Endothelial cell of umbilical vein (primary cell): ENCODE results near the gene CNTNAP4. TPM values are rescaled to one million over a fixed set of nuclear protein-coding genes. Genes with fewer than 3 reads are reported as not detected.

ENCODE experiments used
- BruUV-seq: library from RNA; stranded (reverse); fragments of 400-500 nt; replicated peaks from 2 replicates; lab custom pipeline; 2021; lab: Mats Ljungman, UMichigan
- CTCF ChIA-PET: fragments of 300-600, 350-600 bp; sonication (Branson Sonifier 250); formaldehyde crosslinking; loops from one replicate; lab custom pipeline; 2021; ENCODE audit warnings: antibody characterized with exemption, inconsistent platforms; lab: Charles Lee
- POLR2A ChIA-PET: fragments of 300-600, 350-600 bp; sonication (Branson Sonifier 250); formaldehyde crosslinking; loops from one replicate; lab custom pipeline; 2021; ENCODE audit warnings: antibody characterized with exemption, inconsistent platforms; lab: Charles Lee
- DNase-seq: peaks from one replicate; pipeline ENCODE4 v3.0.0-alpha.2; 2011; ENCODE audit warnings: low read depth, low spot score
- FAIRE-seq: peaks from 2 replicates; lab custom pipeline; 2011; peaks lifted over from hg19 to GRCh38; lab: Jason Lieb, UNC
- H2AFZ ChIP-seq: 2 replicates; pipeline ENCODE4 v1.6.0; 2012; ENCODE audit warnings: low read depth, low read length, control low read depth, inconsistent platforms
- H3K27ac ChIP-seq: 2 replicates; pipeline ENCODE4 v1.5.1; 2011; ENCODE audit warnings: low read depth, mild to moderate bottlenecking, control low read depth, low read length, moderate library complexity; ENCODE audit not compliant: insufficient read depth
- H3K27me3 ChIP-seq, 2 experiments: 2 replicates each; pipeline versions ENCODE4 v1.6.0 to v1.6.1; 2011; ENCODE audit warnings: low read length in 2 of 2, mixed read lengths in 1 of 2; ENCODE audit not compliant: control insufficient read depth in 2 of 2, insufficient read depth in 2 of 2
- H3K36me3 ChIP-seq, 2 experiments: 2 replicates in 1 of 2; 3 replicates in 1 of 2; pipeline ENCODE4 v1.5.1; 2011; ENCODE audit warnings: low read length in 2 of 2, mild to moderate bottlenecking in 1 of 2, moderate library complexity in 1 of 2; ENCODE audit not compliant: control insufficient read depth in 2 of 2, insufficient read depth in 2 of 2; ENCODE audit errors: extremely low read depth in 1 of 2
- H3K4me1 ChIP-seq: 3 replicates; pipeline ENCODE4 v1.5.1; 2011; ENCODE audit warnings: mild to moderate bottlenecking, low read length; ENCODE audit not compliant: control insufficient read depth, insufficient read depth; ENCODE audit errors: extremely low read depth
- H3K4me2 ChIP-seq: 2 replicates; pipeline ENCODE4 v1.6.1; 2011; ENCODE audit warnings: low read length, control low read depth, mixed read lengths; ENCODE audit not compliant: insufficient read depth
- H3K4me3 ChIP-seq, 3 experiments: fragments of 200-600 bp in 1 of 3; sonication (generic), shearing (Covaris generic) in 1 of 3; replicated peaks in 1 of 3; 2 replicates each; pipeline ENCODE4 v1.5.1; 2011 to 2016; ENCODE audit warnings: control low read depth in 3 of 3, low read length in 3 of 3, mild to moderate bottlenecking in 2 of 3, inconsistent platforms in 1 of 3, low read depth in 1 of 3, moderate library complexity in 1 of 3; ENCODE audit not compliant: insufficient read depth in 1 of 3
- H3K79me2 ChIP-seq: 2 replicates; pipeline ENCODE4 v1.6.0; 2012; ENCODE audit warnings: low read length, inconsistent platforms; ENCODE audit not compliant: control insufficient read depth, insufficient read depth
- H3K9ac ChIP-seq: replicated peaks from 2 replicates; pipeline ENCODE3; 2011; ENCODE audit warnings: low read length, control low read depth; ENCODE audit not compliant: insufficient read depth; ENCODE audit errors: extremely low read depth
- H3K9me1 ChIP-seq: replicated peaks from 3 replicates; pipeline ENCODE4 v1.6.0; 2011; ENCODE audit warnings: mild to moderate bottlenecking, low read length; ENCODE audit not compliant: control insufficient read depth, insufficient read depth; ENCODE audit errors: extremely low read depth
- H3K9me3 ChIP-seq: replicated peaks from 2 replicates; pipeline ENCODE4 v1.5.1; 2012; ENCODE audit warnings: low read length, inconsistent platforms; ENCODE audit not compliant: control insufficient read depth, insufficient read depth
- H4K20me1 ChIP-seq: replicated peaks from 2 replicates; pipeline ENCODE3; 2011; ENCODE audit warnings: mild to moderate bottlenecking, low read length; ENCODE audit not compliant: control insufficient read depth, insufficient read depth; ENCODE audit errors: extremely low read depth
- EZH2 ChIP-seq: IDR thresholded peaks from 2 replicates; pipeline ENCODE4 v1.6.1; 2012; ENCODE audit warnings: borderline replicate concordance, low read depth, mild to moderate bottlenecking, moderate library complexity, low read length, inconsistent platforms; ENCODE audit not compliant: severe bottlenecking
- FOS ChIP-seq: IDR thresholded peaks from 2 replicates; pipeline ENCODE4 v1.6.1; 2011; ENCODE audit warnings: mild to moderate bottlenecking, low read length, moderate library complexity, borderline replicate concordance; ENCODE audit not compliant: insufficient read depth
- GATA2 ChIP-seq: IDR thresholded peaks from 2 replicates; pipeline ENCODE4 v1.7.0; 2011; ENCODE audit warnings: low read depth, mild to moderate bottlenecking, moderate library complexity, mixed read lengths, low read length; ENCODE audit not compliant: insufficient read length, insufficient read depth
- JUN ChIP-seq: IDR thresholded peaks from 2 replicates; pipeline ENCODE4 v1.6.1; 2011; ENCODE audit warnings: borderline replicate concordance, low read depth; ENCODE audit not compliant: insufficient read length, insufficient read depth
- MYC ChIP-seq: IDR thresholded peaks from one replicate; pipeline ENCODE4 v1.6.1; 2011; ENCODE audit warnings: mild to moderate bottlenecking, low read depth, low read length
- POLR2A ChIP-seq: IDR thresholded peaks from 2 replicates; pipeline ENCODE4 v1.6.1; 2012; ENCODE audit warnings: low read depth, mild to moderate bottlenecking, control low read depth, low read length
- POLR2AphosphoS5 ChIP-seq: IDR thresholded peaks from 2 replicates; pipeline ENCODE4 v1.6.1; 2012; ENCODE audit warnings: low read depth, mild to moderate bottlenecking, control low read depth, low read length, moderate library complexity; ENCODE audit not compliant: insufficient read depth
- dilution Hi-C: fragments of 300-500 bp; cut with MboI; formaldehyde crosslinking; loops from one replicate; pipeline ENCODE4 v1.15.0; 2019; ENCODE audit warnings: low sequenced_read_pairs; ENCODE audit not compliant: extremely low pct_ligation_motif_present
- intact Hi-C: fragments of 100-400 bp; cut with micrococcal nuclease; formaldehyde crosslinking; loops from one replicate; pipeline ENCODE4 v1.10.0; 2022
- polyA plus RNA-seq, 4 experiments: library from polyadenylated mRNA; depleted of rRNA in 3 of 4; stranded (reverse) in 3 of 4; unstranded in 1 of 4; fragments of >200 nt; gene quantifications; 2 replicates each; pipeline versions ENCODE4 v1.2.1 to v1.2.3, GENCODE V29; 2011 to 2012; ENCODE audit warnings: missing spikeins in 1 of 4
- total RNA-seq: library from RNA; stranded (reverse); gene quantifications from 2 replicates; pipeline ENCODE4 v1.2.3, GENCODE V29; 2021
- TF ChIP-seq, protein P1 (sequence below), 2 donors: IDR thresholded peaks; 1 replicate in 1 of 2; 2 replicates in 1 of 2; pipeline ENCODE4 v1.5.1; 2011; ENCODE audit warnings: low read length in 2 of 2, mild to moderate bottlenecking in 2 of 2, moderate library complexity in 2 of 2, control low read depth in 1 of 2, inconsistent platforms in 1 of 2, low read depth in 1 of 2; ENCODE audit not compliant: insufficient read depth in 1 of 2; ENCODE audit errors: extremely low read depth in 1 of 2
- TF ChIP-seq, protein P2 (sequence below): IDR thresholded peaks from 2 replicates; pipeline ENCODE4 v1.6.1; 2011; ENCODE audit not compliant: insufficient read depth, insufficient read length

Gene CNTNAP4
- total and polyA plus RNA-seq, 2 donors (not counting 3 experiments of a cell fraction or from before 2014, with no cell fraction given): not detected

DNA sequence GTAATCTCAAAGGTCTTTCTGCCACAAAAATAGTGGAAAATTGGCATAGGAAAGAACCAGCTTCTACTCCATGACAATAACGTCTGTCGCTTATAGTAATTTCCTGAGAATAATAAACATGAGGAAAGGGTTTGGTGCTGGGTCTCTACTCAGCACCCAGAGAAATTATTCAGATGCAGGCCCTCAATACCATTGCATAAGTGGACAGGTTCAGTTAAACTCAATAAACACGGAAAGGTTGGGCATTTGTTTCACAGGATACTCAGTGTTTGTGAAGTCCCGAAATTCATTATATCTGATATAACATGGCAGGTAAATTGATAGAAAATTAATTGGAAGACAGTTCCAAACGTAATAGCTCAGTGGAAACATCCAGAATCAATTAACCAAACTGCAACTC is 254.0 kb downstream of the CNTNAP4 start:
- Histone ChIP-seq H2AFZ (no peak overlapping the region), H3K36me3 (no peaks in the 10 kb centered on the region), H3K27ac (no peak overlapping the region), H3K79me2 (no peaks in the 10 kb centered on the region), H3K27me3 (no peaks in the 10 kb centered on the region), H3K9me3 (no peaks in the 10 kb centered on the region), H3K4me2 (no peak overlapping the region), H3K4me3 (no peak overlapping the region), H3K9ac (no peak overlapping the region), H3K4me1 (no peaks in the 10 kb centered on the region), H4K20me1 (no peaks in the 10 kb centered on the region), H3K9me1 (no peaks in the 10 kb centered on the region)
- ChIA-PET POLR2A (no interaction called here), CTCF (no interaction called here)
- intact Hi-C loops (no loop called here), dilution Hi-C loops (no loop called here)
- TF ChIP-seq MYC (no peak), FOS (no peak), GATA2 (no peak), EZH2 (no peak), POLR2AphosphoS5 (no peak), POLR2A (no peak), JUN (no peak)
- TF ChIP-seq, protein P1, sequence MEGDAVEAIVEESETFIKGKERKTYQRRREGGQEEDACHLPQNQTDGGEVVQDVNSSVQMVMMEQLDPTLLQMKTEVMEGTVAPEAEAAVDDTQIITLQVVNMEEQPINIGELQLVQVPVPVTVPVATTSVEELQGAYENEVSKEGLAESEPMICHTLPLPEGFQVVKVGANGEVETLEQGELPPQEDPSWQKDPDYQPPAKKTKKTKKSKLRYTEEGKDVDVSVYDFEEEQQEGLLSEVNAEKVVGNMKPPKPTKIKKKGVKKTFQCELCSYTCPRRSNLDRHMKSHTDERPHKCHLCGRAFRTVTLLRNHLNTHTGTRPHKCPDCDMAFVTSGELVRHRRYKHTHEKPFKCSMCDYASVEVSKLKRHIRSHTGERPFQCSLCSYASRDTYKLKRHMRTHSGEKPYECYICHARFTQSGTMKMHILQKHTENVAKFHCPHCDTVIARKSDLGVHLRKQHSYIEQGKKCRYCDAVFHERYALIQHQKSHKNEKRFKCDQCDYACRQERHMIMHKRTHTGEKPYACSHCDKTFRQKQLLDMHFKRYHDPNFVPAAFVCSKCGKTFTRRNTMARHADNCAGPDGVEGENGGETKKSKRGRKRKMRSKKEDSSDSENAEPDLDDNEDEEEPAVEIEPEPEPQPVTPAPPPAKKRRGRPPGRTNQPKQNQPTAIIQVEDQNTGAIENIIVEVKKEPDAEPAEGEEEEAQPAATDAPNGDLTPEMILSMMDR (IDR thresholded peaks at IDR 0.05; ENCODE audit: extremely low read depth in 1 of 2, insufficient read depth in 1 of 2, low read depth in 1 of 2, low read length in 2 of 2): no peak
- TF ChIP-seq, protein P2, sequence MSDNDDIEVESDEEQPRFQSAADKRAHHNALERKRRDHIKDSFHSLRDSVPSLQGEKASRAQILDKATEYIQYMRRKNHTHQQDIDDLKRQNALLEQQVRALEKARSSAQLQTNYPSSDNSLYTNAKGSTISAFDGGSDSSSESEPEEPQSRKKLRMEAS: no peak
- no peak for DNase-seq
- BruUV-seq: no TSS peak
- FAIRE-seq: no peak
